Stimulated activated CD4-positive, alpha-beta T cell treated with anti-CD3 and anti-CD28 coated beads, Interleukin-4, amount 100 ng/mL, for 24 hours (primary cell): Measurements from ENCODE around the gene KRTAP2-1.
"Not testable (repeated sequence)": the region's sequence is repeated elsewhere in the genome, so short reads cannot be mapped to it uniquely, and the experiment has no call there.

Experiments used
- DNase-seq: peaks from one replicate; pipeline ENCODE4 v3.0.0-alpha.2; 2020

Gene KRTAP2-1

DNA sequence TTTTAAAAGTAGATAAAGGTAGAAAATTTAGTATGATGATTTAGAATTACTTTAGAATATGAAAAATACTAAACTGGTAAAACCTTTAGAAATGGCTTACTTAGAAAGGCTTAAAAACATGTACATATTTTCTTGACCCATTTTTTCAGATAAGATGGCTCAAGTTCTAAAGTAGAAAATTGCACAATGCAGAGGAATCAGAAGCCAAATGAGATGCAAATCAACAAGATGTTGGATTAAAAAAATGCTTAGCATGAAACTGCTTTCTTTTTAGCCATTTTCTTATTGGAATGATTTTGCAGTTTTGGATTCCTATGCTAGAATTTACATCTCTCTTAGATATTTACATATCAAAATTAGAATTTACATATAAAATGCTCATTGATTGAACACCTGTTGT lies 36.7 kb downstream of the KRTAP2-1 start:
- no peak for DNase-seq

DNA sequence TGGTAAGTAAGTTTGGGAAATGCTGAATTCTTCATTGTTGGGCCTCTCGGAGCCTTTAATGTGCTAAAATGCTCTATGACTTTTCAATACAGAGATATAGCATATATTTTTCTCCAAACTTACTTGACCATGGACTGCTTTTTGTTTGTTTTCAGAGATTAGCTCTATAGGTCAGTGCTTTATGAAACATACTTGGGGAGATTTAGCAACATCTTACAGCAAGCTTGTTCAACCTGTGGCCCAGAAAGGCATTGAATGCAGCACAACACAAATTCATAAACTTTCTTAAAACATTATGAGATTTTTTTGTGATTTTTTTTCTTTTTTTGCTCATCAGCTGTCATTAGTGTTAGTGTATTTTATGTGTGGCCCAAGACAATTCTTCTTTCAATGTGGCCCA lies 37.2 kb downstream of the KRTAP2-1 start:
- no peak for DNase-seq

DNA sequence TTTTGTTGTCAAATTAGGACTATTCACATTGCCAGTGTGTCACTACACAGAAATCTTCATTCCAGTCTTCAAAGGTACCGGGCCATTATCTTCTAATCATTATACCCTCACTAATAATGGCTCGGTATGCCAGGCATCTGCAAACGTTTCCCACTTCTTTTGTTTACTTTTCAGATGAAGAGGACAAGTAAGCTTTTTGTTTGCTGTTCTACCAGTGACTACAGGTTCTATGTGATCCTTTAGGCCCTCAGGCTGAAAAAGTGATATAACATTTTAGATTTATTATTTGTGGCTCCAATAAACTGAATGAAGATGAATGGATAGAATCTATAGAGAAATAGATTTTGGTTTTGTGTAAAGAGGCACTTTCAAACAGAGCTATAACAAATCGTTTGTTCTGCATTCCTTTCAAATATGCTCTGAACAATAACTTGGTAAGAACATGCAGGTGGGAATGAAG lies 37.8 kb downstream of the KRTAP2-1 start:
- DNase-seq, result no peak

DNA sequence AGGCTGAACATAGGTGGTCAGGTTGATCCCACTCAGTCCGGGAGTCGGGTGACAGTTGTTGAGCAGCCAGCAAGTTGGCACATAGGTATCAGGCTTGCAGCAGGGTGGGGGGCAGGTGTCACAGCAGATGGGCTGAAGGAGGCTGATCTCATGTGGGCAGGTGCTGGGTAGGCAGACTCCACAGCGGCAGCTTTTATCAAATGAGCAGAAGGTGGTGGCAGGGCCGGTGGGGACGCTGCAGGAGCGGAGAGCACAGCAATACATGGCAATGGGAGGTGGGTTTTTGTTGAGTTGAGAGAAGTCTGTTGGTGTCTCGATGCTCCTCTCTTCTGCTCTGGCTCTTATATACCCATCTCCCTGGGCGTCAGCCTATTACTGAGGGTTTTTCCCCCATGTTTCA lies 38.3 kb downstream of the KRTAP2-1 start, which contains the start of gene KRTAP3-1:
Gene KRTAP3-1 (minus strand): TSS at position 318 of the 400 bp plus-strand sequence. CDS start 54 bp downstream, at position 264.
- DNase-seq, result no peak

DNA sequence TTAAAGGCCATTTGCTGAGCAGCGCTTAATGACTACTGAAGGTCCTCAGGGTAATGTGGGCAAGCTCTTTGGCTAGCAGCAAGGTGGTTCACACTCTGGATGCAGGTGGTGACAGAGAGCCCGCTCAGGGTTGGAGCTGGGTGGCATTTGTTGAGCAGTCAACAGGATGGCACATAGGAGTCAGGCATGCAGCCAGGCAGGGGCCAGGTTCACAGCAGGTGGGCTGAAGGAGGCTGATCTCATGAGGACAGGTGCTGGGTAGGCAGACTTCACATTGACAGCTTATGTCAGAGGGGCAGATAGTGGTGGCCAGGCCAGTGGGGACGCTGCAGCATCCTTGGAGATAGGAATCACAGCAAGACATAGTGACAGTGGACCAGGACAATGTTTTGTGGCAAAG lies 42.7 kb downstream of the KRTAP2-1 start:
- DNase-seq, result no peak

DNA sequence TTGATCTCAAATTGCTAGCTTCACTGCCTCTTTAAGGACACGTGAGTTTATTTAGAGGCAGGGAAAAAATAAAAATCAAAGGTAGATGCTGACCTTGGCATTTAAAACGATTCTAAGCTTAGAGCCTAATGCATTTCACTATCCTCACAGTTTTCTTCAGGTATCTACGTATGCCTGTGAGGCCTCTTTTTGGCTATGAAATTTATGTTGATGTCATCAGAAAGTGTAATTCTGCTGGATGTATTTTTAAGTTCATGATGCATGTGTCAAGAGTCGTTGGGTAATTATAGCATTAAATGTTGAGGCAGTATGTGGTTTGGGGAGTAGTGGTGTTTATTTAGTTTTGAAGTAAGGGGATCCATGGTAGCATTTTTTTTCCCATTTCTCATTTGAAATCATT lies 43.2 kb downstream of the KRTAP2-1 start:
- no peak for DNase-seq

DNA sequence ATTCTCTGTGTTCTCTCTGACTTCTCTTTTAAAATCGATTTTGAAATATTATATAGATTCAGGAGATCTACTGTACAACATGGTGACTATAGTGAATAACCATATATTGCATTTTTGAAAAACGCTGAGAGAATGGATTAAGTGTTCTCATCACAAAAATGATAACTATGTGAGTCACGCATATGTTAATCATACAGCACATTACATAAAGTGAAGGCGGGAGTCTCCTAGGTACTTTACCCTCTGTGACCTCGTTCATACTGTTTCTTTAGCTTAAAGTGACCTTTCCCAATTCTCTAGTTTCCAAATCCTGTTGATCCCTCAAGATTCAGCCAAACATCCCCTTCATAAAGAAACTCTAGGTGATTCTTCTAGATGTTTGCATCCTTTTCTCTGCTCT lies 44.3 kb downstream of the KRTAP2-1 start:
- no peak for DNase-seq

DNA sequence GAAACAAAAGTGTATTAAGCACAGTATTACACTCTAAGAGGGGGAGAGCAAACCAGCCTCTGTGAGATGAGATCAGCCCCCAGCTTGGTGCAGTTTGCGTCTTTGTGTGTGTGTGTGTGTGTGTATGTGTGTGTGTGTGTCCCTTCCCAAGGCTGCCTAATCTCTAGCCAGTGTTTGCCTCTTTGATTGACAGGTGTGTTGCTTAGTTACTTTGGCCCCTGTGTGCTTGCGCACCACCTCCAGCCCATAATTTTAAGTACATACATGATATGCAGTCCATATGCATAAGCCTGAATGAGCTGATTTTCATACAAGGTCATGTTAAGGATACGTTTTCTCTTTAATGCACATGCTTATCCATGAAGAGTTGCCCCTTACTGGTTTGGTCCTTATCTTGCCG lies 45.3 kb downstream of the KRTAP2-1 start:
- no peak for DNase-seq

DNA sequence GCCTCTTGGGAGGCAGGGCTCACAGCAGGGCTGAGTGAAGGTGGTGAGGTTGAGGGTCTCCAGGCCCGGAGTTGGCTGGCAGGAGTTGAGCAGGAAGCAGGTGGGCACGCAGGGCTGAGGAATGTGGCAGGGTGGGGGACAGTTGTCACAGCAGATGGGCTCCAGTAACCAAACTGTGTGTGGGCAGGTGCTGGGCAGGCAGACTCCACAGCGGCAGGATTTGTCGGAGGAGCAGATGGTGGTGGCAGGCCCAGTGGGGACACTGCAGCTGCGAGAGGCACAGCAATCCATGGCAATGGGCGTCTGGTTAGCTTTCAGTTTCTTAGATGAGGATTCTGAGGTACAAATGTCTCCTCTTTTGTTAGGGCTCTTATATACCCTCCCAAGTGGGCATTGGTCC lies 47.6 kb downstream of the KRTAP2-1 start, which contains the start of gene KRTAP3-2:
Gene KRTAP3-2 (minus strand): TSS at position 344 of the 400 bp plus-strand sequence. CDS start 53 bp downstream, at position 291.
- DNase-seq, result not testable (repeated sequence)

DNA sequence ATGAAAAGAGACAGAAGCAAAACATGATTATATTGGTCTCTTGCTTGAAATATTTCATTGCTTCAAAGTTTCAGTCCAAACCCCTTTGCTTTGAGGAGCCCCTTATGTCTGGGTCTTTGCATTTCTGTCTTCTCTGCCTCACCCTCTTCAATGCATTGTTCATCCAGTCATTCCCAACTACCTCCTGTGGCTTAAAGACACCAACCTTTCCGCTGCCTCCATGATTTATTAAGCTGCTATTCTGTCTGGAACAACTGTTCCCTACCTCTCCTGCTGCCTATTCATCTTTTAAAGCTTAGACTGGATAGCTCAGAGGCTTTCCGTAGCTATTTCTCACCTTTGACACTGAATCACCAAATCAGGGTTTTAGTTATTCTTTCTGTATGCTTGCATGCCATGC lies 49.8 kb downstream of the KRTAP2-1 start:
- DNase-seq, result no peak

DNA sequence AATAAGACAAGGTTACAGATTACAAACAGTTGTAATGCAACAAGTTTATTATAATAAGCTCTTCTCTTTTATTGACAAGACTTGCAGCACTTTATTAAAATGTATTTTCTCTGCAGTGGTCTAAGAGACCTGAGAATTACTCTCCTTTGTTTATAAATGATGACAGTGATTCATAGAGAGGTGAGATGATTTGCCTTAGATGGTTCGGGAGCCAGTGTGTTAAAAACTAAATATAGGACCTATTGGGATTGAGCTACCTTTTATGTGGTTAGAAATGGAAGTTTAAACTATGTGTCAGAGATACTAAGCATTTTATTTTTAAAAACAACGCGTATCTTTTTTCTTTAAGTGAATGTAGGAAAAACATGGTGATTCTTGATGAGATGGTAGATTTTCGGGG lies 50.3 kb downstream of the KRTAP2-1 start:
- no peak for DNase-seq
